ENCODE data around the gene INVS.

Gene INVS

DNA sequence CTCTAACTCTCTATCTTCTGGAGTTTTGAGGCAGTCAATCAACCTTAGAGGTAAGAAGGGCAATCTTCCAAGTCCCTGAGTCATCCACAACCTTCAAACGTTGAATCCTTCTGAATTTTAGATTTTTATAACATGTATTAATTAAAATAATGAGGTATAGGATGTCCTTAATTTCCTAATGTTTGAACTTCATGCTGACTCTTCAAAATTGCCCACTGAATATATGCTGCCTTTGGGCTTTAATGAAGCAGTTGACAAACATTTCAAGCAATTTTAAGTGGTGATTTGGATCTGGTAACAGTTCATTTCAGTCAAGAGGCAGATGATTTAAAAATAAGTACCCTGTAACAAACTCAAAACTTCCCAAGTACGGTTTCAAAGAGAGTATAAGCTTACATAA lies 26.2 kb upstream of the INVS start:
- no peak for TF ChIP-seq GATA2 (IDR thresholded peaks at IDR 0.05; ENCODE audit: low read depth, low read length)
- TF ChIP-seq GATA3 (IDR thresholded peaks at IDR 0.05; ENCODE audit: low read depth, low read length), result no peak

DNA sequence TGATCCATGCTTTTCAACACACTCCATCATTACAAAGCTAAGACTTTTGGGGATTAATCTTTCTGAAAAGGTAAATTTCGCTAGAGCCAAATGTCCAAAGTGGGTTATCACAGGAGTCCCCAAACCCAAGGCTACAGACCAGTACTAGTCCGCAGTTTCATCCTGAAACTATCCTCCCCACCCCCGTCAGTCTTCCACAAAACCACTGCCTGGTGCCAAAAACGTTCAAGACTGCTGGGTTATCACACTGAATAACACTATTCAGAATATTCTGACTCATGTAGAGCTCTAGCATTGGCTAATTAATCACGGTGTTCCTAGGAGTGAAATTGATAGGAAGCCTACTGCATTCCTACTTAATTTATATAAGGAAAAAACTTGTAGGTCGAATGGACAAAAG lies 24.9 kb upstream of the INVS start:
- TF ChIP-seq GATA2 (IDR thresholded peaks at IDR 0.05; ENCODE audit: low read depth, low read length) (no peak), GATA3 (IDR thresholded peaks at IDR 0.05; ENCODE audit: low read depth, low read length) (no peak)

DNA sequence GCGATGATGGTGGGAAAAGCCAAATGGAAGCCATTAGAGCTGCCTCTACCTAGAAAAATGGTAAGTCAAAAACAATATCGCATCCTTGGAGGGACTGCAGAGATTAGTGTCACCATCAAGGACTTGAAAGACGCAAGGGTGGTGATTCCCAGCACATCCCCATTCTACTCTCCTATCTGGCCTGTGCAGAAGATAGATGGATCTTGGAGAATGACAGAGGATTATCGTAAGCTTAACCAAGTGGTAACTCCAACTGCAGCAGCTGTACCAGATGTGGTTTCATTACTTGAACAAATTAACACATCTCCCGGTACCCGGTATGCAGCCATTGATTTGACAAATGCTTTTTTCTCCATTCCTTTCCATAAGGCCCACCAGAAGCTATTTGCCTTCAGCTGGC lies 24.1 kb upstream of the INVS start:
- no peak for TF ChIP-seq GATA3 (IDR thresholded peaks at IDR 0.05; ENCODE audit: low read depth, low read length)

DNA sequence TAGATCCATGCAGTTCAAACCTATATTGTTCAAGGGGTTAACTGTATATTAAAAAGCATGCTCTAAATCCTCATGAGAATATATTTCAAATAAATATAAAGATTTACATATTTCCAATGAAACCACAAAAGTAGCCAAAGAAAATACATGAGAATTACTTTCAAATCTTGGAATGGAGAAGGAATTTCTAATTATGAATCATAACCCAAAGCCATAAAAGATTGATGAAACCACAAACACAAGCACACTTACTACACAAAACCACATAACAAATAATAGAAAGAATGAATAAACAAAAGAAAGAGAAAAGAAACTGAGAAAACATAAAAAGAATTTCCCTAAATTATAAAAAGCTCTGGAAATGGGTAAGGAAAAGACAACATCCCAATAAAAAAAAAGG lies 16.3 kb upstream of the INVS start:
- TF ChIP-seq GATA3 (IDR thresholded peaks at IDR 0.05; ENCODE audit: low read depth, low read length), result no peak

DNA sequence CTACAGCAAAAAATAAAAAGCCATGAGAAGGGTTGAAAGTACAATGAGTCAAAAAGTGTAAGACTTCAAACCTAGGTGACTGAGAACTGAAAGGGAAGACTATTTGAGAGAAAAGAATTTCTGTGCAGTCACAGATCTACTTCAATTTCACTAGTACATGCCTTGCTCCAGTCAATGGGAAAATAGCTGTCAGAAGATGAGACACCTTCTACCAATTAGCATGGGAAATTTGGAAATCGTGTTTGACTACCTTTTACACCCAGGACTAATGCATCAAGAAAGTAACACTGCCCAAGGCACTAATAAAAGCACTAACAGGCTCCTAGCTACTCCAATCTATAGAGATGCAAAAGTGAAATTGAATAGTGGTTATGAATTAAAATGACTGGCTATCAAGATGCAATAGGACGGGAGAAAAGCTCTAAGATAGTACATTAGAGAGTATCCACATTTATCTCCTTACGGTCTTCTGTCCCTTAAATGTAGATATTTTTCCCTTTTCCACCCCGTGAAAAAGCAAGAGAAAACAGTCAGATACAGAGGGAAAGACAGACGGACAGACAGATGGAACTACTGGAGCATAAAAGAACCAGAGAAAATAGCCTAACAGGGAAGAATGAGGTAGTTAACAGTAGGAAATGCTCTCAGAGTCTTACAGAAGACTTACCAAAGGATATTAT lies 15.5 kb upstream of the INVS start:
- TF ChIP-seq GATA2 (IDR thresholded peaks at IDR 0.05; ENCODE audit: low read depth, low read length), result no peak
- no peak for TF ChIP-seq GATA3 (IDR thresholded peaks at IDR 0.05; ENCODE audit: low read depth, low read length)

DNA sequence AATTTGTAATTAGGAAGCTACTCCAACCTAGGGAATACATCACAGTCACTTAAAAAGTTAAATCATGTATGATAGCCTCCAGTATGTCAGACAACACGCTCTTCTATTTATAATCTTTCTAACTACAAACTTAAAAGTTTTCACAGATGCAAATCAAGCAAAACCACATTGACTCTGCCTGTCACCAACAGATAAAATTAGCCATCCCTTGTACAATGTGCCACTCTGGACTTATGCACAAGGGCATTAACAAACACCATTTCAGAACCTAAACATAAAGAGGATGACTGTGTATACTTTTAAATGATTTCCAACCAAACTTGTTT lies 15.0 kb upstream of the INVS start:
- TF ChIP-seq GATA2 (IDR thresholded peaks at IDR 0.05; ENCODE audit: low read depth, low read length), result no peak
- TF ChIP-seq GATA3 (IDR thresholded peaks at IDR 0.05; ENCODE audit: low read depth, low read length), result no peak

DNA sequence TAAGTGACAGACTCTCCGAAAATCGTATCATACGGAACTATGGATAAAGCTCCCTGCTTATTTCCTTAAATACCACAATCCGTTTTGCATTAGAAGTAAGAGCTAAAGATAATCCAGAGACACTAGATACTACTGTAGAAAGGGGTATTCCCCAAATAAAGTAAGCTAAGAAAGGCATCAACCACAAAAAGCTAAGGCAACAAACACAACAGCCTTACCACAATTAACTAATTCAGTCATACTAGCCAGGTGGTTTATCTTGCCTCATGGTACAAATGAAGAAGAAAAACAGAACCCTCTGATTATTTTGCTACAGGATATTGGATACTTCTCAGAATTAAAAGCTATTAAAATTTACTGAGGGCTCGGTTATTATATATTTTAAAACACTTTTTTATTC lies 14.3 kb upstream of the INVS start:
- no peak for TF ChIP-seq GATA2 (IDR thresholded peaks at IDR 0.05; ENCODE audit: low read depth, low read length)
- TF ChIP-seq GATA3 (IDR thresholded peaks at IDR 0.05; ENCODE audit: low read depth, low read length), result no peak

DNA sequence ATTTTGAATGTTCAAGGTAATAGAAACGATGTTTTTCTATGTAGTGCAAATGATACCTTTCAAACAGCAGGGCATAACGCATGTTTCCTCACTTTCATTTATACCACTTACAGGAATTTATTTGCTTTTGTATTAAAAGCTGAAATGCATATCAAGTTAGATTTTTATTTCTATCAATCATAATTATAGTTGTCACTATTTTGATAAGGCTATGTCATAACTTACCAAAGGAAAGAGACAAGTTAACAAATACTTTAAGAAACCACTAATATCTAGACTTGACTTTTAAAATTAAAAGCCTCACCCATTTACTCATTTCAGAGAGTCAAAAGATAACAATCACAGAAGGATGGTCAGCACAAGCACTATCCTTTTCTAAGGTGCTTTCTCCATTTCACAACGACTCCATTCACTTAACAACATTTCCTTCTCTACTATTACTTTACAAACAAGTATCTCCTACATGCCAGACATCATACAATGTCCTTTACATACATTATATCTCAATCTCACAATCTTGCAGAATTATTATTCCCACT lies 12.9 kb upstream of the INVS start:
- no peak for TF ChIP-seq GATA3 (IDR thresholded peaks at IDR 0.05; ENCODE audit: low read depth, low read length)
- TF ChIP-seq GATA2 (IDR thresholded peaks at IDR 0.05; ENCODE audit: low read depth, low read length), result no peak

DNA sequence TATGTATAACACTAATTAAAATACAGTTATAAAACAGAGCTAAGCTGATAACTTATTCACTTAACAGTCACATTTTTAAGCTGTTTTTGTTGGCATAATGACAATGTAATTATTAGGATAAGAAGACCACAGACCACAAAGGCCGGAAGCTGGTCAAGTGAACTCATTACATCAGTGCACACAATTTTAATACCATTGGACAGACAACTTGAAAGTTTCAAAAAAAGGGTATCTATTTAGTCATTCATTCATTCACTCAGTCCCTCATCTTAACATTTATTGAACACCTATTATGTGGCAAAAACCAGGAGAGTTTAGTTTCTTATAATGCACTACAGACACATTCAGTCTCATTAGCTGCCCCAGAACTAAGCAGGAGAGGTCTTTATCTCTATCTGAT lies 11.8 kb upstream of the INVS start:
- TF ChIP-seq GATA2 (IDR thresholded peaks at IDR 0.05; ENCODE audit: low read depth, low read length), result no peak
- TF ChIP-seq GATA3 (IDR thresholded peaks at IDR 0.05; ENCODE audit: low read depth, low read length), result no peak

DNA sequence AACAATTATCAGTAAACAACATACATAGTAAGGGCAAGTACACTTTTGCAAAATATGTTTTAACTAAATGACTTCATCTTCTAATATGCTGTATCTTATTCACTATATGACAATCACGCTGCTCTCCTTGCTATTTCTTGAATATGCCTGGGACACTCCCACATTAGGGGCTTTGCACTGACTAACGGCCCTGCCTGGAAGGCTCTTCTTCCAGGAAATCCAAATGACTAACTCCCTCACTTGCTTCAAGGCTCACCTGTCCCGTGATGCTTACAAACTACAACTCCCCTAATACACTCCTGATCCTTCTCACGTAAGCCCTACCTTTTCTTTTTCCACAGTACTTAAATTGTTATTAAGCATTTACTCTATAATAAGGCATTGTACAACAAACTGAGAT lies 10.8 kb upstream of the INVS start:
- TF ChIP-seq GATA3 (IDR thresholded peaks at IDR 0.05; ENCODE audit: low read depth, low read length) (no peak), GATA2 (IDR thresholded peaks at IDR 0.05; ENCODE audit: low read depth, low read length) (no peak)

DNA sequence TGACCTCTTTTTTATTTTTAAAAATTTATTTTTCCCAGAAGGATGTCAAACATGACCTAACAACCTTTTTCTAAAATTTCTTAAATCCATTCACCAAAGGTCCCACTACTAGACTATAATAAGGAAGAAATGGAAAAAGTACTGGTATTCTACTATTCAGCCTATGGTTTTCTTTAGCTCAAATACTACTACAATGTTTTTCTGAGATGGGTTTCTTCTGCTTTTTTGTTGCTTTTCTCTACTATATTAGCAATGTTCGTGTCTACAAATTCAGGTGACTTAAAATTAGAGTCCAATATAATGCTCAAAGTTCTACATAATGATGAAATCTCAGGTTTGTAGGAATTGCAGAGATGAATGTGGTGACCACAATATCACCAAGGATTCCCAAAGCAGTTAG lies 8.2 kb upstream of the INVS start:
- TF ChIP-seq GATA2 (IDR thresholded peaks at IDR 0.05; ENCODE audit: low read depth, low read length) (no peak), GATA3 (IDR thresholded peaks at IDR 0.05; ENCODE audit: low read depth, low read length) (no peak)

DNA sequence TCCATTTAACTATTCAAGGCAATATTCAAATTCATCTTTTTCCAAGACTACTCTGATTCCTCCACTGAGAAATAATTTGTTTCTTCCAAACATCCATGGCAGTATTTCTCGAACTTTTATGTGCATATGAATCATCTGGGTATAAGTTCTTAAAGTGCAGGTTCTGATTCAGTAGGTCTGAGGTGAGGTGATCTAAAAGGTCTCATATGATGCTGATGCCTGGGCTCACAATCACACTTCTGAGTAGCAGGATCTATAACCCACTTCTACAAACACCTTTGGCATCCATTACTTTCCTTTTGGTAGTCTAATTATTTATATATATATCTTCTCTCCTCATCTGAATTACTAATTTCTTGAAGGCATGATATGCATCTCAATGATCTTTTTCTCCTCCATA lies 7.4 kb upstream of the INVS start:
- TF ChIP-seq GATA2 (IDR thresholded peaks at IDR 0.05; ENCODE audit: low read depth, low read length) (no peak), GATA3 (IDR thresholded peaks at IDR 0.05; ENCODE audit: low read depth, low read length) (no peak)

DNA sequence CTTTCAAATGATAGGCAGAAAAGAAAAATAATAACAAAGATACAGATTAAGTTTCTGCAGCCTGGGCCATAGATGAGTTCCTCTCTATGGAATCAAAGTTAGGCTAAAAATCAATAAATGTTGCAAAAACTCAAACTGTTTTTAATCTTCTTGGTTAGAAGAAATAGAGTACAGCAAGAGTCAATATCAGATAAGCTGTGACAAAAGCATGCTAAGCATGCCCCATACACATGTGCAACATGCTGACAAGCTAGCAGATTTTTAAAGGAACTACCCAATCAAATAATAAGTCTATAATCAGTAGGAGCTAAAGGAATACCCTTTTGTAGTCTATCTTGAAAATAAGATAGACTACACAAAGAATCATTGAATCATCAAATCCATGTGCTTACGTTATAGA lies 7.0 kb upstream of the INVS start:
- TF ChIP-seq GATA2 (IDR thresholded peaks at IDR 0.05; ENCODE audit: low read depth, low read length) (no peak), GATA3 (IDR thresholded peaks at IDR 0.05; ENCODE audit: low read depth, low read length) (no peak)

DNA sequence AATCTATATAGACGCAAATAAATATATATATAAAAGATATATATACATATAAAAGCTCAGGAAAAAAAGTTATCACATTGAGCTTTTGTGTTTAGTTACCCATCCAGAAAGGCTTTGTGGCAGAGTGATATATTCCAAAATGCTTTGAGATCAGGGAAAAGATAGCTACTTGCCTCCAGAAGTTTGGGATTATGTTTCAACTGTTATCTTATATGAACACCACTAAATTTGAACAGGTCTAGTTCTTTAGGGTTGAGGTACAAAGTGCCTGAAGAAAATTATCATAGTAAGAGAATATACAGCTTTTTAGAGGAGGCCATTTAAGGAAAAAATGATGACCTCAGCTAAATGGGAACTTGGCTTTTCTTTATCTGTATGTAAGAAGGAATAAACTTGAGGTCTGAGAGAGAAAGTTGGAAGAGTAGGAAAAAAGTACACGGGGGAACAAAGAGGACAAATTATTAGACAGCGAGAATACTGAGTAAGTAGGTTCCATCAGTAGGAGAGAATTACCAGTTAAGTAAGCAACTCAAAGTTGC lies 2.6 kb upstream of the INVS start:
- TF ChIP-seq GATA3 (IDR thresholded peaks at IDR 0.05; ENCODE audit: low read depth, low read length) (no peak), GATA2 (IDR thresholded peaks at IDR 0.05; ENCODE audit: low read depth, low read length) (no peak)

DNA sequence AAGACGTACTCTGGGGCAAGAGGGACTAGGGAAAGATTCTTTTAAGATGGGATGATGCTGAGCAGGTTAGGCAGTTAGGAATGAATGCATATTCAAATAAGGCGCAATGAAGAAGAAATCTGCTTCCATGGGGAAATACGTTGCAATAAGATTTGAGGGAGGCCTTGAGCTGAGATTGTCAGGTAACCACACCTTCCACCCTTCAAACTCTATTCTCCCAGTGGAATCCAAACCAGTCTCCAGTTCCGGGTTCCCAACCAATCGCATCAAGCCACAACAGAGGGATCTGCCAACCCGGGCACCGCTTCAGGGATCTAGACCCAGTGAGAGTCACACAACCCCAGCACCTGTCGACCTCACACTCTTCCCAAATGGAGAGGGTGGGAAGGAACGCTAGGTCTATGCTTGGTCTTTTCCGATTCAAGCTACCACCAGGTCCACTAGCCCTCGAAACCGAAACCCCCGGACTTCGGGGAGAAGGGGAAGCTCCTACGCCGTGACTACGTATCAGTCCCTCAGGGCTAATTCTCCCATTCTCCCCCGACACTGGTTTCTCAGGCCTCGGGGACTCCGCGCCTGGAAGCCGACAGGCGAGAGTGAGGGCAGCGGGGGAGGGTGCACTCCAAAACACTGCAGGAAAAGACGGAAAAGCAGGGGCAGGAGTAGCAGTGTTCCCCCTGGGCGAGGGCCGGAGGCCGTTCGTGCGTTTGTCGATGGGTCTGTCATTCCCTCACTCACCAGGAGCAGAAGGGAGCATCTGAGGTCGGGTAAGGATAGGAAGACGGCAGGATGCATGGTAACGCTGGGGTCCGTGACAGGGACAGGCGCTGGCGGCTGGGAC lies 777 bp upstream of the INVS start:
- no peak for TF ChIP-seq GATA2 (IDR thresholded peaks at IDR 0.05; ENCODE audit: low read depth, low read length)
- TF ChIP-seq GATA3 (IDR thresholded peaks at IDR 0.05; ENCODE audit: low read depth, low read length), result no peak
